IPS DF 6.9 (cell line): ENCODE data around the gene YIF1A.

Experiments
- DNase-seq: peaks from one replicate; pipeline ENCODE4 v3.0.0-alpha.2; 2013; ENCODE audit warnings: low read depth, low spot score
- H3K27ac ChIP-seq: one replicate; pipeline ENCODE4 v1.5.1; 2013; ENCODE audit warnings: low read length, control low read depth
- H3K27me3 ChIP-seq: 2 replicates; pipeline ENCODE4 v1.6.1; 2013; ENCODE audit warnings: mild to moderate bottlenecking, low read length; ENCODE audit not compliant: control insufficient read depth, insufficient read depth
- H3K36me3 ChIP-seq: 2 replicates; pipeline ENCODE4 v1.6.1; 2013; ENCODE audit warnings: low read length; ENCODE audit not compliant: control insufficient read depth, insufficient read depth
- H3K4me1 ChIP-seq: 2 replicates; pipeline ENCODE4 v1.6.1; 2013; ENCODE audit warnings: low read length; ENCODE audit not compliant: control insufficient read depth, insufficient read depth
- H3K4me3 ChIP-seq: 2 replicates; pipeline ENCODE4 v1.5.1; 2013; ENCODE audit warnings: mild to moderate bottlenecking, low read length
- H3K9me3 ChIP-seq: 2 replicates; pipeline ENCODE4 v1.6.1; 2013; ENCODE audit warnings: low read length, inconsistent platforms; ENCODE audit not compliant: control insufficient read depth, insufficient read depth
- WGBS: extraction: QIAGEN DNeasy Blood & Tissue Kit; methylation state at CpG from one replicate; pipeline ENCODE4 v1.1.7; 2013; ENCODE audit warnings: mixed read lengths, missing lambda C conversion rate; ENCODE audit not compliant: insufficient read length, insufficient coverage; 5-methylcytosine and 5-hydroxymethylcytosine counted together

YIF1A gene

DNA sequence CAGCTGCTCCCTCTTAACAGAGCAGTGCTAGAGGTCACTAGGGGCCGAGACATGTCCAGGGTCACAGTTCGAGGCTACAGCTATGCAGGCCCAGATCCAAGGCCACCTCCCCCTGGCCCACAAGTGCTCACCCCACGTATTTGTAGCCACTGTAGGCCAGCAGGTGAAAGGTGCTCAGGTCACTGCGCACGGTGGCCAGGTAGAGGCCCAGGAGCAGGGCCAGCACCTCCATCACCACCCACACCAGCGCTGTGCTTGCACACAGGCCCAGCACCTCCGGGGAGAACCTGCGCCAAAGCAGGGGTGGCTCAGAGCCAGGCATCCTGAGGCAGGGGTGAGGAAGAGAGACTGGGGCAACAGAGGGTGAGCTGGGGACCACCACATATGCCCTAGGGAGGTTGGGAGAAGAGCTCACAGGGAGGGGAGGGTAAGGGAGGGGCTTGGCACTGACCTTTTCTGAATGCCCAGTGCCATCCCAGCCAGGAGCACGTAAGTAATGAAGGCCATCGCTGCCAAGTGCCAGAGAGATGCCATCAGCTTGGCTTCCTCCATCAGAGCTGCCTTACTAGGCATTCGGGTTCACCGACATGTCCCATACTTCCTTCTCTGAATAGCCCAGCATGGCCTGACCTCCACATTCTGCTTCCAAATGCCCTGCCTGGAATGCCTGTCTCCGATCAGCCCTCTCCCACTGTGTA is 3.5 kb downstream of the YIF1A start:
- no peak for DNase-seq
- Histone ChIP-seq H3K36me3 (0 out of 2 replicates have a peak, but pooled peaks cover 4% of the 10 kb centered on the region), H3K9me3 (no peaks in the 10 kb centered on the region), H3K4me1 (peaks cover 3% of the 10 kb centered on the region; the same call in 1 of the 2 replicates), H3K27me3 (no peaks in the 10 kb centered on the region), H3K4me3 (no peak overlapping the region), H3K27ac (no peak overlapping the region)
- no CpG with 5 or more reads among the region's 13 CpGs for WGBS

DNA sequence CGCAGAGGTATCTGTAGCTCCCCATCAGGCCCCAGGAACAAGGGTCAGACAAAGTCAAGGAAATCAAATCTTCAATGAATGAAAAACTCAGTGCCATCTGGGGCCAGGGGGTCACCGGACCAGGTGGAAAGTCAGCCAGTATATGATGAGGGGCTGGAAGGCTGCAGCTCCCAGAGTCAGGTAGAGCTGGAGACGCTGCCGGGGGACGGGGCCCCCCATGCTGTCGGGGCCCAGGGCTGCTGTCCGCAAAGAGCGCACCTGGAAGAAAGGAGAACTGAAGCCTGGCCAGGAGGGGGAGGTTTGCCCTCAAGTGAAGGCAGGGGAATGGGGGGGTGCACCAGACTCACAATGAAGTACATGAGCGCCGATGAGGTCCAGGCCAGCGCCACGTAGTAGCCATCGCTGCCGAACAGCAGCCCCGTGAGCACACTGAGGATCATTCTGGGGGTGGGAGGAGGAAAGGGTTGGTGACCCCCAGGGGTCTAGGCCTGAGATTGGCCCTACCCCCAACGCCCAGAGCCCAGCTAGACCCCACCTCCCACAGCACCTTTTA is 4.3 kb downstream of the YIF1A start:
- Histone ChIP-seq H3K4me1 (no peaks in the 10 kb centered on the region), H3K9me3 (no peaks in the 10 kb centered on the region), H3K27ac (no peak overlapping the region), H3K4me3 (no peak overlapping the region), H3K36me3 (0 out of 2 replicates have a peak, but pooled peaks cover 4% of the 10 kb centered on the region), H3K27me3 (no peaks in the 10 kb centered on the region)
- no CpG with 5 or more reads among the region's 16 CpGs for WGBS
- no peak for DNase-seq

DNA sequence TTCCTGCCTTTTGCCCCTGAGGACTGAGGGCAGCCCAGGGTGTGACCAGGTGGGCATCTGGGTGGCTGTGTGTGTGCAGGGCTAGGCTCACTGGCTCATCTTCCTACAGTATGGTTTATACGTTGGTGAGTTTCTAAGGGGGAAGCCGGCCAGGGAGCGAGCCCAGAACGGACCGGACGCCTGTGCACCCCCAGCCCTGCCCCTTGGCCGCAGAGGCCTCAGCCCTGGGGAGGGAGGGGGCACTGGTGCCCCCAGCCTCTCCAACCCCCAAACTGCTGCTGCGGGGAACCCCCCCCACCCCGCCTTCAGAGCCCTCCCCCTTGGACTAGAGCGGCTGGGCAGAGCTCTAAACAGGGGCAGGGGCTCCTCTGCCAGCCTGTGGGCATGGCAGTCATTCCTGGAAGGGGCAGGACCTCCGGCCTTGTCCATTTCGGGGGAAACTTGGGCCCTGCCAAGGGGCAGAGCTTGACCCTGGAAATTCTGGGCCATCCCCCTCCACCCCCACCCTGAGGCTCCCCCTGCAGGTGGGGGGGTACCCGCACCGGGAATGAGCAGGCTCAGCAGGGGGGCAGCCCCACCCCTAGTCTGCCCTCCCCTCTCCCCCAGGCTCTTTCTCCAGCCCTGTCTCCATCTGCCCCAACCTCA is 5.4 kb downstream of the YIF1A start:
- no peaks in the 10 kb centered on the region for H3K27me3 ChIP-seq
- H3K4me1 ChIP-seq = 0 out of 2 replicates have a peak, but pooled peaks cover 3% of the 10 kb centered on the region
- 0 out of 2 replicates have a peak, but pooled peaks cover 4% of the 10 kb centered on the region for H3K36me3 ChIP-seq
- H3K4me3 ChIP-seq = no peak overlapping the region
- DNase-seq = no peak
- no CpG with 5 or more reads among the region's 14 CpGs for WGBS
- H3K27ac ChIP-seq = no peak overlapping the region
- H3K9me3 ChIP-seq = no peaks in the 10 kb centered on the region

DNA sequence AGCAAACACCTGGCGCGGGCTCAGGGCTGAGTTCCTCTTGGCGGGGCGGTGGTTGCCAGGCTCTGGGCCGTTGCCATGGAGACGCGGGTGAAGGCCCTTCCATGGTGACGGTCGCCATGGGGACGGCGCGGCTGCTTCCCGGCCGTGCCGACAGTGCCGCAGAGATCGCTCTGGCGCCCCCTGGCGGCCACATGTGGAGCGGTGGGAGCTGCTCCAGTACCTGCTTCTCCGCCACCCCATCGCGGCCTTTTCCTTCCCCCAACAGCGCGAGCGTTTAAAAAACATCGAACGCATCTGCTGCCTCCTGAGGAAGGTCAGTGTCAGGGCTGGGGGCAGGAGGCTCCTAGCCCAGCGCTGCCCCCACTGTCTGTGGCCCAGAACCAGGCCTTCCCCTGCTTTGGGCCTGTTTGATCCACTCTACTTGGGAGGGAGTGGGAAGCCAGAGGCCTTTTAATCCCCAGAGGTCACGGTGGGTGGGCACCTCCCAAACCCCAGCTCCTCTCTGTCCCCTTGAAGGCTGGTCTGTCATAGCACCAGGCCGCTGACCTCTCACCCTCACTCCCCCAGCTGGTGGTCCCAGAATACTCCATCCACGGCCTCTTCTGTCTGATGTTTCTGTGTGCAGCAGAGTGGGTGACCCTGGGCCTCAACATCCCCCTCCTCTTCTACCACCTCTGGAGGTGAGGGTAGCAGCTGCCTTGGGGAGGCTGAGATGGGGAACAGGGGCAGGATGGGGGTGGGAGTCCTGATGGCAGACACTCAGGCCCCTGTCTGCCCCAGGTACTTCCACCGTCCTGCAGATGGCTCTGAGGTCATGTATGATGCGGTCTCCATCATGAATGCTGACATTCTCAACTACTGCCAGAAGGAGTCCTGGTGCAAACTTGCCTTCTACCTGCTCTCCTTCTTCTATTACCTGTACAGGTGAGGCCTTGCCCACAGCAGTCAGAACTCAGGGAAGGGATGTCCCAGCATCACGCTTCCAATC is 6.2 kb downstream of the YIF1A start:
- Histone ChIP-seq H3K4me3 (no peak overlapping the region), H3K27ac (no peak overlapping the region), H3K27me3 (no peaks in the 10 kb centered on the region), H3K36me3 (0 out of 2 replicates have a peak, but pooled peaks cover 4% of the 10 kb centered on the region), H3K4me1 (0 out of 2 replicates have a peak, but pooled peaks cover 3% of the 10 kb centered on the region), H3K9me3 (no peaks in the 10 kb centered on the region)
- WGBS = no CpG with 5 or more reads among the region's 35 CpGs
- peak; percentile 99 for DNase-seq

DNA sequence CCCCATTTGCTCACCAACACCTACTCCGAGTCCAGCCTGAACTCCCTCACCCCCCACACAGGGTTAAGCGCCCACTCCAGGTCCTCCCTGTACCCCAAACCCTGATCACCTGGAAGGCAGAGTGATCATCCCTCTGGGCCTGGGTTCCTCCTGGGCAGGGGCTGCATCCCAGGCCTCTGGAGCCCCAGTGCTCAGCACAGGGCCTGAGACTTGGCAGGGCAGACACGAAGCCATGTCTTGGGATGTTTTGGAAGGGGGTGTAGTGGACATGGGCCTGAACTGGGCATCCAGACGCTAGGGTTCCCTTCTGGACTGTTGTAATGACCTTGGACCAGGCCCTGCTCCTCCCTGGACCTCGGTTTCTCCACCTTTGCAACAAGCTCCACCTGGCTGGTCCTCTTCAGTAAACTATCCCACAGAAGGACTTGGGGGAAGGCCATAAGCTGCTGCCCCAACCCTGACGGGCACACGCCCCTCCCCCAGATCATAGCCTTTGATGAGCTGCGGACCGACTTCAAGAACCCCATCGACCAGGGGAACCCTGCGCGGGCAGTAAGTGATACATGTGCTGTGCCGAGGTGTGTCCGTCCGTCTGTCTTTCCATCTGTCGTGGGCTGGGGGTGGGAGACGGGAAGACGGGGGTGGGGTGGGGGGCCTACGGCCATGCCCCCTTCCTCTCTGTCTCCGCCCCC is 7.0 kb downstream of the YIF1A start:
- H3K4me1 ChIP-seq = 0 out of 2 replicates have a peak, but pooled peaks cover 3% of the 10 kb centered on the region
- no peak overlapping the region for H3K27ac ChIP-seq
- no peak for DNase-seq
- H3K4me3 ChIP-seq = no peak overlapping the region
- no peaks in the 10 kb centered on the region for H3K27me3 ChIP-seq
- 0 out of 2 replicates have a peak, but pooled peaks cover 4% of the 10 kb centered on the region for H3K36me3 ChIP-seq
- no peaks in the 10 kb centered on the region for H3K9me3 ChIP-seq
- no CpG with 5 or more reads among the region's 20 CpGs for WGBS

DNA sequence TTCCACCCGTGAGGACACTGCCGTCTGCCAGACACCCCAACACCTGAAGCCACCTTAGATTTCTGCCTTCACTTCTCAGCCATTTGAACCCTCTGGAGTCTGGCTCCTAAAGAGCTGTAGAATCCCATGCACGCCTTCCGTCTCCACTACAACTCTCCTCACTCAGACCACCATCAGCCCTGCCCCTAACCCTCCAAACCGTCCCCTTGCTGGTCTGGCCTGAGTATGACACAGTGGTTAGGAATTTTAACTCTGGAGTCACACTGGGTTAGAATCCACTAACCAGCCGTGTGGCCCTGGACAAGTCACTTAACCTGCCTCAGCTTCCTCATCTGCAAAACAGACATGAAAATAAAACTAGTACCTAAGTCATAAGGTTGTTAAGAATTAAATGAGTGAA is 7.9 kb downstream of the YIF1A start:
- no peak overlapping the region for H3K27ac ChIP-seq
- H3K36me3 ChIP-seq = 0 out of 2 replicates have a peak, but pooled peaks cover 4% of the 10 kb centered on the region
- no peaks in the 10 kb centered on the region for H3K27me3 ChIP-seq
- H3K9me3 ChIP-seq = no peaks in the 10 kb centered on the region
- WGBS = no CpG with 5 or more reads among the region's 6 CpGs
- H3K4me1 ChIP-seq = 0 out of 2 replicates have a peak, but pooled peaks cover 3% of the 10 kb centered on the region
- H3K4me3 ChIP-seq = no peak overlapping the region
- no peak for DNase-seq

DNA sequence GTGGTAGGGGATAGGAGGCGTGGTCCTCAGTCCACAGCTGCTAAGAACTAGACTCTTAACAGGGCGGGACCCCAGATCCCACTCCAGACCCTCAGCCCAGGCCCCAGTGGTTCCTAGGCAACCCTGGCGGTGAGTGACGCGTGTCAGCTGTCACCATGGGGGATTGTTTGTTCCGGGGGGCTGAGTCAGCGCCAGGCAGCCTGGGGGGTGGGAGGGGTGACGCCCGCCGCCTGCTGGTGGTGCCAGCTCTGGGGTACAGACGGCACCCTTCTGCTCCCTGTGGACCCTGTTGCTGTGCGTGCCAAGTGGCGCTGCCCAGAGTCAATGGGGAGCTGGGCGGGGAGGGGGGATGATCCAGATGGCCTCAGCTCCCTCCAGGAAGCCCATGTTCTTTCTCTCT is 8.5 kb downstream of the YIF1A start:
- Histone ChIP-seq H3K36me3 (0 out of 2 replicates have a peak, but pooled peaks cover 4% of the 10 kb centered on the region), H3K27ac (no peak overlapping the region), H3K4me1 (0 out of 2 replicates have a peak, but pooled peaks cover 3% of the 10 kb centered on the region), H3K27me3 (no peaks in the 10 kb centered on the region), H3K9me3 (no peaks in the 10 kb centered on the region), H3K4me3 (no peak overlapping the region)
- no peak for DNase-seq
- no CpG with 5 or more reads among the region's 14 CpGs for WGBS

DNA sequence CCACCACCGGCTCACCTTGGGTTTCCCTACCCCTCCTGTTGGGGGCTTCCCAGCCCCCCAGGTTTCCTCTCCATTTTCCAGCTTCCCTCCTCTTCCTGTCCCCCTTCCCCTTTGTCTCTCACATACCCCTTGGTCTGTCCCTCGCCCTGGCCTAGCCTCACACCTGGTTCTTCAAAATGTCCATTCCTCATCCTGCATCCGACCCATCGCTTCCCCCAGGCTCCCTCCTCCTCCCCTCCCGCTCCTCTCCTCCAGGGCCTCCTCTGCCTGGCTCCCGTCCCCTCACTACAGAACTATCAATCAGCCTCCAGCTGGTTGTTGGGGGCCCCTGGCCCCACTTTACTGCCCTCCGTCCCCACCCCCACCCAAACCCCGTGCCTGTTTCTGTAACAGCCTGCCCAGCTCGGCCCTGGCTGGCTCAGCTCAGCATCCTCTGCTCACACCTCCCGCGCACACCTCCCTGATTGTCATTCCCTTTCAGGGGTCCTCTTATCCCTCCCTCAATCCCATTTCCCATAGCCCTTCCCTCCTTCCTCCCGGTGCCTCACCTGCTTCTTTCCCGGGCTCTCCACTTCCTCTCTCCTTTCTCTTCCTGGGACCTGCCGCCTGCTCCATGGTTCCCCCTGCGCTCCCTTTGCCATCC is 9.7 kb downstream of the YIF1A start:
- DNase-seq = no peak
- Histone ChIP-seq H3K9me3 (no peaks in the 10 kb centered on the region), H3K4me3 (no peak overlapping the region), H3K27me3 (no peaks in the 10 kb centered on the region), H3K36me3 (no peaks in the 10 kb centered on the region), H3K27ac (no peak overlapping the region), H3K4me1 (0 out of 2 replicates have a peak, but pooled peaks cover 3% of the 10 kb centered on the region)
- WGBS = no CpG with 5 or more reads among the region's 15 CpGs

DNA sequence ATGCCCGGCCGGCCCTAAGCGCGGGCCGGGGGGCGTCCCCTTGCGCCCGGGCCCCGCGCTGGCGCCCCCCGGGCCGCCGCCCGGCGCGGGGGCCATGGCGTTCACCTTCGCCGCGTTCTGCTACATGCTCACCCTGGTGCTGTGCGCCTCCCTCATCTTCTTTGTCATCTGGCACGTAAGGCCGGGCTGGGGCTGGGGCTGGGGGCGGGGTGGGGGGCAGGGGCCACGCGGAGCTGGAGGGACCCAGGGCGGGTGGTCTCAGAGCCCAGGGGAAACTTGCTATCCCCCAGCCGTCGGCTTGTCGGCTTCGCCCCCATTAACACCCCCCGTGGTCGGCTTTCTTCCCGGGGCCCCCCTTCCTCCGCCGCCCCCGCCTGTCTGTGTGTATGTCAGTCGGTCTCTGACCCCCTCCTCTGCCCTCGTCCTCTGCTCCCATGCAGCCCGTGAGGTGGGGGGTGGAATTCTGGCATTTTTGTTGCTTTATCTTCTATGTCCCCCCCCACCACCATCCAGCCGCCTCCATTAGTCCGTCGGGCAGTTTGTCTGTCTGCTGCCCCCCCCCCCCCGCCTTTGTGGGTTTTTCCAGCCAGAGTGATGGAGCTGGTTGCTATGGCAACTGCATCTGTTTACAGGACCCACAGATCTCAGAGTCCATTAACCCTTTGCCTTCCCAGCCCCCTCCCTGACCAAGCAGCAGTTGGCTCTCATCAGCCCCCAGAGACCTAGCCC is 10.4 kb downstream of the YIF1A start:
- Histone ChIP-seq H3K9me3 (no peaks in the 10 kb centered on the region), H3K27ac (no peak overlapping the region), H3K4me1 (0 out of 2 replicates have a peak, but pooled peaks cover 3% of the 10 kb centered on the region), H3K27me3 (no peaks in the 10 kb centered on the region), H3K36me3 (0 out of 2 replicates have a peak, but pooled peaks cover under 1% of the 10 kb centered on the region), H3K4me3 (peak overlapping the region; percentile 54; the same call in 1 of the 2 replicates)
- no peak for DNase-seq
- no CpG with 5 or more reads among the region's 45 CpGs for WGBS
